SU-DHL-6 (cell line): ENCODE measurements around the gene EXOC1L.

Experiments used
- H2AFZ ChIP-seq: fragments of 200-600 bp; sonication (generic); 2 replicates; pipeline ENCODE4 v1.6.1; 2014; ENCODE audit warnings: low read depth, mild to moderate bottlenecking, moderate library complexity, mixed read lengths, antibody characterized with exemption, low read length; ENCODE audit not compliant: severe bottlenecking
- H3F3A ChIP-seq: fragments of 200-600 bp; shearing (Covaris generic); 2 replicates; pipeline ENCODE4 v1.6.0; 2016; ENCODE audit warnings: antibody characterized with exemption, mild to moderate bottlenecking; ENCODE audit not compliant: insufficient read depth
- H3K27ac ChIP-seq: fragments of 200-600 bp; sonication (generic); 2 replicates; pipeline ENCODE4 v1.5.1; 2016; ENCODE audit warnings: low read depth, mild to moderate bottlenecking, low read length, moderate library complexity, mixed read lengths
- H3K27me3 ChIP-seq: fragments of 200-600 bp; sonication (generic), shearing (Covaris generic); 2 replicates; pipeline ENCODE4 v1.6.0; 2014; ENCODE audit warnings: mild to moderate bottlenecking, low read length
- H3K36me3 ChIP-seq: fragments of 200-600 bp; sonication (generic); 2 replicates; pipeline ENCODE4 v1.6.1; 2014; ENCODE audit warnings: mild to moderate bottlenecking, low read length, mixed read lengths
- H3K4me2 ChIP-seq: fragments of 300-600, 200-600 bp; shearing (Covaris generic), sonication (generic); 2 replicates; pipeline ENCODE4 v1.6.0; 2014; ENCODE audit warnings: low read length, low read depth, mild to moderate bottlenecking; ENCODE audit not compliant: poor library complexity, severe bottlenecking
- H3K4me3 ChIP-seq: fragments of 200-600 bp; sonication (generic); 2 replicates; pipeline ENCODE4 v1.5.1; 2014; ENCODE audit warnings: antibody characterized with exemption, low read length, mild to moderate bottlenecking, mixed read lengths; ENCODE audit not compliant: insufficient read depth, poor library complexity, severe bottlenecking
- H3K79me2 ChIP-seq: fragments of 200-600 bp; sonication (generic); 2 replicates; pipeline ENCODE4 v1.6.1; 2014; ENCODE audit warnings: mild to moderate bottlenecking, low read length, moderate library complexity; ENCODE audit not compliant: insufficient read depth
- H3K9ac ChIP-seq: fragments of 200-600 bp; sonication (generic); 2 replicates; pipeline ENCODE4 v1.7.0; 2014; ENCODE audit warnings: mild to moderate bottlenecking, low read length
- H3K9me2 ChIP-seq: fragments of 200-600 bp; sonication (generic); replicated peaks from 2 replicates; pipeline ENCODE4 v1.6.1; 2014; ENCODE audit warnings: low read length; ENCODE audit not compliant: insufficient read depth
- H3K9me3 ChIP-seq: fragments of 200-600 bp; sonication (generic); 2 replicates; pipeline ENCODE4 v1.6.1; 2014; ENCODE audit warnings: low read length, mixed read lengths; ENCODE audit not compliant: insufficient read depth
- H4K20me1 ChIP-seq: fragments of 200-600 bp; sonication (generic); 2 replicates; pipeline ENCODE4 v1.6.1; 2014; ENCODE audit warnings: low read depth, mild to moderate bottlenecking, antibody characterized with exemption, low read length, moderate library complexity, mixed read lengths
- EZH2phosphoT487 ChIP-seq: fragments of 200-600 bp; sonication (generic), shearing (Covaris generic); conservative IDR thresholded peaks from 2 replicates; pipeline ENCODE4 v1.6.1; 2018; ENCODE audit warnings: mild to moderate bottlenecking, antibody characterized with exemption, low read length, moderate library complexity, mixed read lengths
- TF ChIP-seq, protein P1 (sequence below): fragments of 200-600 bp; sonication (generic); IDR thresholded peaks from one replicate; pipeline ENCODE4 v1.5.1; 2017; ENCODE audit warnings: antibody characterized with exemption, mild to moderate bottlenecking, low read length, moderate library complexity; ENCODE audit not compliant: insufficient read depth, poor library complexity, severe bottlenecking

The EXOC1L gene

DNA sequence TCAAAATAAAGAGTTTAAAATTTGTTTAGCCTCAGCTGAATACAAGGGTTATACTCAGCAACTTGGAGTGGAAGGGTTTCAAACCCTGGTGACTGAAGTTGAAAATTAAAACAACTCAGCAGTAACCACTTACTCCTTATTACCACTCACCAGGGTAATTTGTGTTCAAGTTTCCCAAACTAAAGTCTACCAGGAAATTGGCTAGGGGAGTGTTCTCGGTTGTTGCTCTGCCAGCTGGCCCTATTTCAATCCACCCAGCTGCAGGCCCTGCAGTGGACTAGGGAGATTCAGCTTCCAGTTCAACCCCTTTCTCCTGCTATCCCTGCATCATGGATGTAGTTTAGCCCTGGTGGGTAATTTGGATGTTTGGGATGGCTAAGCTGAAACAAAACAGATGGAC, 37.8 kb upstream of the EXOC1L start:
- Histone ChIP-seq H3K27me3 (no peaks in the 10 kb centered on the region), H3K9me3 (no peaks in the 10 kb centered on the region), H3K4me3 (no peak overlapping the region), H3K4me2 (no peak overlapping the region), H3K9me2 (no peaks in the 10 kb centered on the region), H3K9ac (no peak overlapping the region), H3K79me2 (no peaks in the 10 kb centered on the region), H3F3A (no peaks in the 10 kb centered on the region), H4K20me1 (no peaks in the 10 kb centered on the region), H2AFZ (no peak overlapping the region), H3K36me3 (no peaks in the 10 kb centered on the region), H3K27ac (no peak overlapping the region)
- no peak for TF ChIP-seq EZH2phosphoT487
- TF ChIP-seq, protein P1, sequence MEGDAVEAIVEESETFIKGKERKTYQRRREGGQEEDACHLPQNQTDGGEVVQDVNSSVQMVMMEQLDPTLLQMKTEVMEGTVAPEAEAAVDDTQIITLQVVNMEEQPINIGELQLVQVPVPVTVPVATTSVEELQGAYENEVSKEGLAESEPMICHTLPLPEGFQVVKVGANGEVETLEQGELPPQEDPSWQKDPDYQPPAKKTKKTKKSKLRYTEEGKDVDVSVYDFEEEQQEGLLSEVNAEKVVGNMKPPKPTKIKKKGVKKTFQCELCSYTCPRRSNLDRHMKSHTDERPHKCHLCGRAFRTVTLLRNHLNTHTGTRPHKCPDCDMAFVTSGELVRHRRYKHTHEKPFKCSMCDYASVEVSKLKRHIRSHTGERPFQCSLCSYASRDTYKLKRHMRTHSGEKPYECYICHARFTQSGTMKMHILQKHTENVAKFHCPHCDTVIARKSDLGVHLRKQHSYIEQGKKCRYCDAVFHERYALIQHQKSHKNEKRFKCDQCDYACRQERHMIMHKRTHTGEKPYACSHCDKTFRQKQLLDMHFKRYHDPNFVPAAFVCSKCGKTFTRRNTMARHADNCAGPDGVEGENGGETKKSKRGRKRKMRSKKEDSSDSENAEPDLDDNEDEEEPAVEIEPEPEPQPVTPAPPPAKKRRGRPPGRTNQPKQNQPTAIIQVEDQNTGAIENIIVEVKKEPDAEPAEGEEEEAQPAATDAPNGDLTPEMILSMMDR: no peak

GRCh38 chr4:55783584-55783983, 36.0 kb upstream of the EXOC1L start:
- no peak overlapping the region for H2AFZ ChIP-seq
- no peaks in the 10 kb centered on the region for H3K27me3 ChIP-seq
- no peaks in the 10 kb centered on the region for H3F3A ChIP-seq
- TF ChIP-seq EZH2phosphoT487: no peak
- TF ChIP-seq, protein P1: no peak
- no peak overlapping the region for H3K4me2 ChIP-seq
- H3K79me2 ChIP-seq: no peaks in the 10 kb centered on the region
- H3K36me3 ChIP-seq: no peaks in the 10 kb centered on the region
- H3K9me2 ChIP-seq: no peaks in the 10 kb centered on the region
- no peaks in the 10 kb centered on the region for H4K20me1 ChIP-seq
- H3K27ac ChIP-seq: no peak overlapping the region
- H3K9me3 ChIP-seq: no peaks in the 10 kb centered on the region
- no peak overlapping the region for H3K4me3 ChIP-seq
- H3K9ac ChIP-seq: no peak overlapping the region

GRCh38 chr4:55784747-55785146, 34.8 kb upstream of the EXOC1L start:
- H3F3A ChIP-seq: no peaks in the 10 kb centered on the region
- H3K79me2 ChIP-seq: no peaks in the 10 kb centered on the region
- H3K36me3 ChIP-seq: no peaks in the 10 kb centered on the region
- no peaks in the 10 kb centered on the region for H3K9me2 ChIP-seq
- no peak overlapping the region for H3K9ac ChIP-seq
- H4K20me1 ChIP-seq: no peaks in the 10 kb centered on the region
- no peaks in the 10 kb centered on the region for H3K27me3 ChIP-seq
- no peak overlapping the region for H3K4me3 ChIP-seq
- TF ChIP-seq, protein P1: no peak
- no peak for TF ChIP-seq EZH2phosphoT487
- no peak overlapping the region for H3K4me2 ChIP-seq
- H3K9me3 ChIP-seq: no peaks in the 10 kb centered on the region
- no peak overlapping the region for H2AFZ ChIP-seq
- H3K27ac ChIP-seq: no peak overlapping the region

DNA sequence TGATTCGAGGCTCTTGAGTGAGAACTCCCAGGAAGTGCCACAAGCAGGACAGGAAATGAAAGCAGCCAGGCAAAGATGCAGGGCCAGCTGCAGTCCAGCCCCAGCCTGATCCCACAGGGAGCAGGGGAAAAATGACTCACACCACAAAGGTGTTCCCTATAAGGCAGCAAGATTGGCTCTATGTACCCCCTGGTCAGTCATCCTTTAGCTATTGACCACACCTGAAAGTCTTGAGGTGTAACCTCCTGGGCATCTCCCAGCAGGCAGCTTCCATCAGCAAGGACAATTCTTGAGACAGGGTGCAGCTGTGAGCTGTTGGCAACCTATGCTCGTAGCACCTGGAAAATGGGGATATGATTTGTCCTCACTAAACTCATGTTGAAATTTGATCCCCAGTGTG, 27.9 kb upstream of the EXOC1L start:
- H3K27ac ChIP-seq: no peak overlapping the region
- H3K9me3 ChIP-seq: no peaks in the 10 kb centered on the region
- no peak overlapping the region for H3K9ac ChIP-seq
- H3K27me3 ChIP-seq: no peaks in the 10 kb centered on the region
- H3K4me3 ChIP-seq: no peak overlapping the region
- no peaks in the 10 kb centered on the region for H4K20me1 ChIP-seq
- H2AFZ ChIP-seq: no peak overlapping the region
- TF ChIP-seq, protein P1: no peak
- TF ChIP-seq EZH2phosphoT487: no peak
- H3K79me2 ChIP-seq: no peaks in the 10 kb centered on the region
- H3F3A ChIP-seq: no peaks in the 10 kb centered on the region
- no peaks in the 10 kb centered on the region for H3K9me2 ChIP-seq
- no peaks in the 10 kb centered on the region for H3K36me3 ChIP-seq
- no peak overlapping the region for H3K4me2 ChIP-seq
